ENCODE measurements around the gene HES7. TPM values are rescaled to one million over a fixed set of nuclear protein-coding genes. Genes with fewer than 3 reads are reported as not detected.

Gene HES7
- total RNA-seq, 2 experiments from 2014 or later, result 0.52 to 0.53 TPM

DNA sequence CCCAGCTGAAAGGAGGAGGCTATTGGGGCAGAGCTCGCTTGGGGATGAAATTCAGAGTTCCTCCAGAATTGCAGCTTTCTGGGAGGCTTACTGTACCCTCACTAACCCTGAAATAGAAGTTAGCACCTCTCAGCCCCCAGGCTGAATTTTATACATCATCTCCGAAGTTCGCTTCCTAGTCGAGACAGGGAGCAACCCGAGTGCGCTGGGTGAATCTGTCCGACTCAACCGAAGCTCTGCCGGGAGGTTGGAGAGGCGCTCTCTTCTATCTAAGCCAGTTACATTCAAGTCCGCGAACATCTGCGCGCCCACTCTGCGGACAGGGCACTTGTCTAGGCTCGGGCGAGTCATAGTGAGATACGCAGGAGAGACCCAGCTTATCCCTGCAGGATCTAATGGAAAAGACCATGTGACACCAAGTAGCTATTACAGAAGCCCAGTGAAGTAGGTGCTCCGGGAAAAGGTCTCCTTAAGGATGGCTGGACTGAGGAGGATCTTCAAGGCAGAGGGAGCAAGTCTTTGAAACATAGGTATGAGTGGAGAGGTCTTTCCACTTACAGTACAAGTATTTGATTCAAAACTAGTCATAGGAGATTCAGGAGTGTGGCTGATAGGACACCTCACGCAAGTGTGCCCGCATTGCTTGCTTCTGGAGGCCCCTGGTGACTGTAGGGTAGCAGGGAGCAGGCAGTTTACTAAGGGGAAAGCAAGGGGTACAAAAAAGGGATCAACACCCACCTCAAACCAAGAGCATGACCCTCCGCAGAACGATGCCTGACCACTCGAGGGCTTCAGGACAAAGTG lies 646 bp upstream of the HES7 start:
- peak overlapping the region; percentile 83 for H3K27ac Mint-ChIP-seq
- no peak overlapping the region for H3K27ac ChIP-seq (ENCODE audit: low read depth in 1 of 2, low read length in 2 of 2)
- ChIA-PET POLR2A (interaction anchor here (0.8 to 9.8 kb wide), 11 partner anchors 11 to 438 kb away, joined by 3 to 161 read pairs (median 8); partner anchors contain the start of genes BORCS6, CTC1 and TP53), CTCF (interaction anchor here (0.9 to 2.0 kb wide), 4 partner anchors 14 to 51 kb away, joined by 3 to 12 read pairs (median 4); no protein-coding TSS in a partner anchor)
- H3K4me1 ChIP-seq (ENCODE audit: insufficient read depth, low read length), result peaks cover 70% of the 10 kb centered on the region
- H3K36me3 Mint-ChIP-seq (ENCODE audit: low read depth), result peaks cover 49% of the 10 kb centered on the region
- no peak for ATAC-seq (ENCODE audit: poor library complexity)
- H3K36me3 ChIP-seq (ENCODE audit: insufficient read depth, low read length), result no peaks in the 10 kb centered on the region
- peaks cover 65% of the 10 kb centered on the region for H3K4me1 Mint-ChIP-seq (ENCODE audit: low read depth)
- TF ChIP-seq, protein P1, sequence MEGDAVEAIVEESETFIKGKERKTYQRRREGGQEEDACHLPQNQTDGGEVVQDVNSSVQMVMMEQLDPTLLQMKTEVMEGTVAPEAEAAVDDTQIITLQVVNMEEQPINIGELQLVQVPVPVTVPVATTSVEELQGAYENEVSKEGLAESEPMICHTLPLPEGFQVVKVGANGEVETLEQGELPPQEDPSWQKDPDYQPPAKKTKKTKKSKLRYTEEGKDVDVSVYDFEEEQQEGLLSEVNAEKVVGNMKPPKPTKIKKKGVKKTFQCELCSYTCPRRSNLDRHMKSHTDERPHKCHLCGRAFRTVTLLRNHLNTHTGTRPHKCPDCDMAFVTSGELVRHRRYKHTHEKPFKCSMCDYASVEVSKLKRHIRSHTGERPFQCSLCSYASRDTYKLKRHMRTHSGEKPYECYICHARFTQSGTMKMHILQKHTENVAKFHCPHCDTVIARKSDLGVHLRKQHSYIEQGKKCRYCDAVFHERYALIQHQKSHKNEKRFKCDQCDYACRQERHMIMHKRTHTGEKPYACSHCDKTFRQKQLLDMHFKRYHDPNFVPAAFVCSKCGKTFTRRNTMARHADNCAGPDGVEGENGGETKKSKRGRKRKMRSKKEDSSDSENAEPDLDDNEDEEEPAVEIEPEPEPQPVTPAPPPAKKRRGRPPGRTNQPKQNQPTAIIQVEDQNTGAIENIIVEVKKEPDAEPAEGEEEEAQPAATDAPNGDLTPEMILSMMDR (IDR thresholded peaks at IDR 0.05), result no peak
- peaks cover 27 to 28% of the 10 kb centered on the region in 2 experiments for H3K27me3 ChIP-seq (ENCODE audit: control insufficient read depth in 1 of 2, insufficient read depth in 2 of 2, low read length in 2 of 2)
- peak overlapping the region; percentile 91 for H3K4me3 Mint-ChIP-seq
- intact Hi-C loops (cut with DNase I, micrococcal nuclease), result loop anchor here (2.0 to 5.0 kb wide), 5 partner anchors 14 to 173 kb away; partner anchors contain the start of genes CTC1 (in 1 of the 2), PFAS (in 1 of the 2), SLC25A35 (in 1 of the 2) and VAMP2 (in 1 of the 2)
- peak in 3 of 14 experiments; percentile 40 to 54 (median 54) for DNase-seq
- H3K9me3 Mint-ChIP-seq, result peaks cover 1% of the 10 kb centered on the region
- peak overlapping the region; percentile 69 for H3K4me3 ChIP-seq (ENCODE audit: low read length)
- H3K27me3 Mint-ChIP-seq, result peaks cover 49% of the 10 kb centered on the region
- peaks cover 0 to 9% of the 10 kb centered on the region in 2 experiments for H3K9me3 ChIP-seq (ENCODE audit: control insufficient read depth in 1 of 2, insufficient read depth in 1 of 2, low read length in 2 of 2)

GRCh38 chr17:8122924-8123694 lies 797 bp downstream of the HES7 start:
- Mint-ChIP-seq H3K4me3 (peak overlapping the region; percentile 91), H3K9me3 (peaks cover 2% of the 10 kb centered on the region), H3K36me3 (ENCODE audit: low read depth) (peaks cover 64% of the 10 kb centered on the region), H3K4me1 (ENCODE audit: low read depth) (peaks cover 79% of the 10 kb centered on the region), H3K27me3 (peaks cover 63% of the 10 kb centered on the region), H3K27ac (peak overlapping the region; percentile 79)
- Histone ChIP-seq H3K4me3 (ENCODE audit: low read length) (peak overlapping the region; percentile 69), H3K9me3 (ENCODE audit: control insufficient read depth in 1 of 2, insufficient read depth in 1 of 2, low read length in 2 of 2) (peaks cover 0 to 9% of the 10 kb centered on the region in 2 experiments), H3K27me3 (ENCODE audit: control insufficient read depth in 1 of 2, insufficient read depth in 2 of 2, low read length in 2 of 2) (peaks cover 27 to 28% of the 10 kb centered on the region in 2 experiments), H3K36me3 (ENCODE audit: insufficient read depth, low read length) (no peaks in the 10 kb centered on the region), H3K27ac (ENCODE audit: low read depth in 1 of 2, low read length in 2 of 2) (no peak overlapping the region), H3K4me1 (ENCODE audit: insufficient read depth, low read length) (peaks cover 80% of the 10 kb centered on the region)
- ChIA-PET POLR2A (interaction anchor here (1.0 to 9.8 kb wide), 12 partner anchors 13 to 437 kb away, joined by 3 to 161 read pairs (median 6); partner anchors contain the start of genes BORCS6, CTC1, PER1 and SLC25A35), CTCF (interaction anchor here (0.5 to 2.0 kb wide), 5 partner anchors 15 to 36 kb away, joined by 3 to 12 read pairs (median 3); no protein-coding TSS in a partner anchor)
- ATAC-seq (ENCODE audit: poor library complexity), result no peak
- TF ChIP-seq, protein P1 (IDR thresholded peaks at IDR 0.05), result no peak
- intact Hi-C loops (cut with DNase I, micrococcal nuclease), result loop anchor here (5.0 kb wide), 4 partner anchors 39 to 174 kb away; partner anchors contain the start of genes CTC1 (in 1 of the 2), PFAS (in 1 of the 2), SLC25A35 (in 1 of the 2) and VAMP2 (in 1 of the 2)
- DNase-seq, result peak in 7 of 14 experiments; percentile 23 to 77 (median 45)

All from CD4-positive, alpha-beta T cell (primary cell).